GM18505 (cell line): Measurements from ENCODE around the gene SUCO.
"Not testable (repeated sequence)": the region's sequence is repeated elsewhere in the genome, so short reads cannot be mapped to it uniquely, and the experiment has no call there.

Experiments used
- ATAC-seq: cut with Tn5 transposase; IDR thresholded peaks from one replicate; pipeline ENCODE4 v1.9.1; 2021; ENCODE audit not compliant: unreplicated experiment
- POLR2A ChIP-seq: IDR thresholded peaks from 4 replicates; pipeline ENCODE4 v1.6.1; 2011; ENCODE audit warnings: borderline replicate concordance; ENCODE audit not compliant: insufficient read depth, insufficient read length; ENCODE audit errors: extremely low read depth

Gene SUCO

DNA sequence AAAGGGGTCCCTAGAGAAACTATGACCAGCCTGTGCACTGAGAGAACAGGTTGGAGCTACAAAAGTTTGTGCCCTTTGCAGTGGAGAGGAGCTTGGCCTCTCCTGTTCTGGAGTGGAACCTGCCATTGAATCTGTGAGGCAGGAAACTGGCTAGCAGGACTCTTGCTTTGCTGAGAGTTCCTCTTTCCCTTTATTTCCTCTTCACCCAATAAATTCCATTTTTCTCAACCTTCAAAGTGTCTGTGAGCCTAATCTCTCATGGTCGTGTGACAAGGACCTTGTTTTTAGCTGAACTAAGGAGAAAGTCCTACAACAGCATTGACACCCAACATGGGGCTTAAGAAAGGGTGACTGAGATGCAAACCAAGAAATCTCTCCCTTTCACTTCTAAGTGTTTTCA is 83.2 kb downstream of the SUCO start:
- ATAC-seq, result no peak
- no peak for TF ChIP-seq POLR2A

DNA sequence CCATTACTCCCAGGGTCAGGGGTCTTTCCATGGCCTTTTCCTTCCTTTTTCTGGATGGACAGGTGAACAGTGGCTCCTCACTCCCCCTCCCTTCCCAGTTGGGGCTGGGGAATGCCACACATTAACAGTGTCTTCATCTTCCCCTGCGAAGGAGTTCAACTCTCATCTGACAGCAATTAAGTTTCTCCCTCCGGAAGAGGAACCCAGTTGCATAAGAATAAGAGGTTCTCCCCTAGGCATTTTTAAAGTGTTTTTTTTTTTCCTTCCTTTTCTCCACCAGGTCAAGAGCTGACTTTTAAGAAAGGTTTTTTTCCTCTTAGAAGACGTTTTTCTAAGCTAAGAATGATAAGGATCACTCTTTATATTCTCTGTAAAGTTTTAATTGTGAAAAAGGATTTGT is 83.7 kb downstream of the SUCO start:
- TF ChIP-seq POLR2A, result no peak
- ATAC-seq, result no peak

DNA sequence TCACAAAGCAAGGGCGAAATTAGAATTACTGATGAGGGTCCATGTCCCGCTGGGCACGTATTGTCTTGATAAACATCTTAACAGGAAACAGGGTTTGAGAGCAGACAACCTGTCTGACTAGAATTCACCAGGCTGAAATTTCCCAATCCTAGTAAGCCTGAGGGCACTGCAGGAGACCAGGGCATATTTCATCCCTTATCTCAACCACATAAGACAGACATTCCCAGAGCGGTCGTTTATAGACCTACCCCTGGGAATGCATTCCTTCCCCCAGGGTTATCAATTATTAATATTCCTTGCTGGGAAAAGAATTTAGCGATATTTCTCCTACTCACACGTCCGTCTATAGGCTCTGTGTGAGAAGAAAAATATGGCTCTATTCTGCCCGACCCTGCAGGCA is 87.7 kb downstream of the SUCO start:
- ATAC-seq, result not testable (repeated sequence)

DNA sequence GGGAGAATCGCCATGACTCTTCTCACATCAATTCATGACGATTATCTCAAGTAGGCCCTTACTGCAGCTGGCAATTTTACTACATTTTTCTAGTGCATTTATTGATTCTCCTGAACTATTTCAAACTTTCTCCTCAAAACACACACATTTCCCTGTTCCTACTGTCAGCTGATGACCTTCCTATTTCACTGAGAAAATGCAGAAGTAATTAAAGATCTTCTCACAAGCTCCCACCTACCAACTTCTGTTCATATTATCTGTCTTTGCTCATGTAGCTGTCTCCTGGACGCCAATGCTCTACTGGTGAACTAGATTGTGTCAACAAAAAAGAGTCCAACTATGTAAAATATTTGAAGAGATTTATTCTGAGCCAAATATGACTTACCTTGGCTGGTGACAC is 89.6 kb downstream of the SUCO start:
- no peak for ATAC-seq
- TF ChIP-seq POLR2A, result no peak

DNA sequence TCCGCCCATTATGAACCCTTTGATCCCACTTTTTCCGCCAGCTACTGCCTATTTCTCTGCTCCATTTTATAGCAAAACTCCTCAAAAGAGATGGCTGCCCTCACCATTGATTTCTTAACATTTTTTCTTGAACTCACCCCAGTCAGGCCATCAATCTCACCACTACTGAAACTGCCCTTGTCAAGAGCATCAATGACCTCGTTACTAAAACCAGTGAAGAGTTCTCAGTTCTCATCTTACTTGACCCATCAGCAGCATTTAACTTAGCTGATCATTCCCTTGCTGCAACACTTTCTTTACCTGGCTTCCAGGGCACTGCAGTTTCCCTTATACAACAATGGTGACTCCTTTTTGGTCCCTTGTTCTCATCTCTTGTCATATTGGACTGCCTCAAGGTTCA is 90.8 kb downstream of the SUCO start:
- ATAC-seq, result no peak
- TF ChIP-seq POLR2A, result no peak

DNA sequence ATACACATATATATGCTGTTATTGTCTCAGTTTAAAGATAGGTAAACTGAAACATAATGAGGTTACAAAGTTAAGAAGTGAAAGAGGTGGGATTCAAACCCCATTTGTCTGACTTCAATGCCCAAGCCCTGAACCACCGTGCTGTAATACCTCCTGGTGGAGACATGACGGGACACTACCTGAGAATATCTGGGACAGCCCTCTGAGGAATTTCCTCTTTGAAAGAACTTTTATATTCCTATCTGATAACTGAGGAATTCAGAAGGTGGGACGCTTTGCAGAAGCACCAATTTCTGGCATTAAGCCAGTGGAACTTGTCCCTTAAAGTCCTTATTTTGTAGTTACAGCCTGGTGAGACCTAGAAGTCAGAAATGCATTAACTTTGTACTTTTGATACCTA is 93.9 kb downstream of the SUCO start:
- no peak for TF ChIP-seq POLR2A
- ATAC-seq, result no peak

DNA sequence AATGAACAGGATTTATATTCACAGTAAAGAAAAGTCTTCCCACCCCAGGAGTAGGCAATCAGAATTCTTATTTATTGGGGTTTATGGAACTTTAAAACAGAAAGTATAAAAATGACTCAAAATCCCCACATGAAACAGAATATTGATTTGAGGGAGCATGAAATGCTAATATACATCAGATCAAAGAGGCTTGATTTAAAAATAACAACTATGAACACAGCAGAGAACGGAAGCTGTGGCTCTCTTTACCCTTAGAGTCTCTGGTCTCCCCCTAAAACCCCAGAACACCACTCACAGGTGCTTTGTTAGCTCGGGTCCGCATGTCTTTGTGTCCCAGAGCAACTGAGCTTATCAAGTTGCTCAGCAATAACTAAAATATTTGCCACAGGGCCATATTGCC is 94.8 kb downstream of the SUCO start:
- TF ChIP-seq POLR2A, result no peak
- no peak for ATAC-seq

DNA sequence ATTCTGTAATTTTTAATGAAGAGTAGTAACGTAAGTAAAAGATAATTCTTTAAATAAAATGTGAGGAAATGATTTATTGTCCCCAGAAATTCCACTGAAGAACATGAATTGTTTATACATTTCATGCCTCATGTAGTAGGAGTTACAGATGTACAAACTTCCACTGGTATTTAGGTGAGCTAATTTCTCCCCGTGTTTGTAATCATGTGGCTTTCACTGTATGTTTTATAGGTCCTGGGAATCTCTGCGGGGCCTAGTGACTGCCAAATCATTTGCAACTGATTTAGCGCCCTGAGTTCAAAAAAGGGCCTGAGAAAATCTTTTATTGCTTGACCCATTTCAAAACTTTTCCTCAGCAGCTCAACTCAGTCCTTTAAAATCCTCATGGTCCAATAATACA is 95.5 kb downstream of the SUCO start:
- TF ChIP-seq POLR2A, result no peak
- no peak for ATAC-seq

DNA sequence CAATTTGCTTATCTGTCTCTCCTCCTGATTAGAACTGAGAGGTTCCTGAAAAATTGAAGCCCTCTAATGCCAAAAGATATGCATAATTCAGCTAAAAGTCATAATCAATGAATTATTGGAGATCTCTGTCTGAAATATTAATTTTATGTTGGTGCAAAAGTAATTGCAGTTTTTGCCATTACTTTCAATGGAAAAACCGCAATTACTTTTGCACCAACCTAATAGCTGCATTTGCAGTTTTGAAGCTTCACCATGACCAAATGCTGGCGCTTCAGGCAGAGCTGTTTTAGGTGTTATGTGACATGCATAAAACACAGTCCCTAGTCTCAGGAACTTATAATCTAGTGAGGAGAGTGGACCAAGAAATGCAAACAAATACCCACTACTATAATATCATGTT is 96.2 kb downstream of the SUCO start:
- TF ChIP-seq POLR2A, result no peak

DNA sequence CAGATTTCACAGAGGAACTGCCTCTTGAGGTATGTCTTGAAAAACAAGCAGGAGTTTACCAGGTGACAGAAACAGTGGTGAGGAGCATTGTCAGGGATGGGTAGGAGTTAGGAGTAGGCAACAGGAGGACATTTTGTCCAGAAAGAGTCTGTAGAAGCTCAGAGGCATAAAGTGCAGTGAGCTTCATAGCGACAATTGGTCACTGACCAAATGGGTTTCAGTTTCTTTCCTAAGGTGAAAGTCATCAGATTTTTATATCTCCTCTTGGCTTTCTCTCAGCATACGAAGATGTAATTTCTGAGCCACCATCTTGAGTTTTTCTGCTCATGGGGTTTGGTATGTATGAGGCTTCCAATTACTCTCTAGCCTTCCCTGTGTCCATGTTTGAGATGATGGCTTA is 96.7 kb downstream of the SUCO start:
- no peak for TF ChIP-seq POLR2A
- no peak for ATAC-seq

More for the DNA sequence above, 96.2 kb downstream of the SUCO start:
- no peak for ATAC-seq

DNA sequence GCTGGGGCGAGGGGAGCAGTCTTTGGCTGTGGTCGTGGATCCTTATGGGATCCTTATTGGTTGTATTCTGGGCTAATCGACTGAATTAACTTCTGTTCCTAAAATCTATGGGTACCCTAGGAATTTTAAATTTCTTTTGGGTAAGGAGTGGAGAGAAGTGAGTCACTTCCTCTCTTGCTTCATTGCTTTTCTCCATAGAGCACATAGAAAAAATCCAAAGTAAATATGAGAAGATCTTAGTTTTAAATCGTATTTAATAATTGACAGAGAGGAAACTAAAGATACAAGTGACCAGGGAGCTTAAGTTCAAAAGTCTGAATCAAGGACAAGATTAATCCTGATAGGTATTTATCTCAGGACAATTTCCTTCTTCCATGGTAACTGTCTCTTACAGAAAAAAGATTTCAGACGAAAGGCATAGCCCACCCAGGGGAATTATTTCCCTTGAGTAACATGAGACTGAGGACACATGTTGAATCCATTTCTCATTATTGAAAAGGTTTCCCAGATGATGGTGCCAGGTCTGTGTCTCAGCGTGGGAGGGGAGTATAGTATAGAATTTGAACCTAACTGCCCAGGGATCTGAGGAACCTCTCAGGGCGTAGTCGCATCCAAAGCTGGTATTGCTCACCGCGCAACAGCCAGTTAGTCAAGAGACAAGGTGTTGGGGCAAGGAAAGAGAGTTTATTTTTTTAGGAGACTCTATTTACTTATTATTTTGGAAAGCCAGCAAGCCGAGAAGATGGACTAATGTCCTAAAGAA is 97.3 kb downstream of the SUCO start:
- no peak for ATAC-seq
- TF ChIP-seq POLR2A, result no peak

DNA sequence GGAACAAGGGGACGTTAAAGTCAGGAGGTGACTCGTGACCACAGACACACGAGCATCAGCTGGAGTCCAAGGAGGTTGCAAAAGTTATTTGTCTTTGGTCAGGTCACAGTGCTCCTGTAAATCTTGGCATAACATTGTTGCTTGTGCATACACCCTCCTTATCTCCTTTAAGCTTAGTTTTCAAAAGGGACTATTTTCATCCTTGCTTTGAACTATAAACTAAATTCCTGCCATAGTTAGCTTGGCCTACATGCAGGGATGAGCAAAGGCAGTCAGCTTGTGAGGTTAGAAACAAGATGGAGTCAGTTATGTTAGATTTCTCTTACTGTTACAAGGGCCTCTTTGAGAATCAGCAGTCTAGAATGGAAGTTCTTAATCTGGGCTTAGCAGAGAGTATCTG is 97.9 kb downstream of the SUCO start:
- TF ChIP-seq POLR2A, result no peak
- no peak for ATAC-seq

DNA sequence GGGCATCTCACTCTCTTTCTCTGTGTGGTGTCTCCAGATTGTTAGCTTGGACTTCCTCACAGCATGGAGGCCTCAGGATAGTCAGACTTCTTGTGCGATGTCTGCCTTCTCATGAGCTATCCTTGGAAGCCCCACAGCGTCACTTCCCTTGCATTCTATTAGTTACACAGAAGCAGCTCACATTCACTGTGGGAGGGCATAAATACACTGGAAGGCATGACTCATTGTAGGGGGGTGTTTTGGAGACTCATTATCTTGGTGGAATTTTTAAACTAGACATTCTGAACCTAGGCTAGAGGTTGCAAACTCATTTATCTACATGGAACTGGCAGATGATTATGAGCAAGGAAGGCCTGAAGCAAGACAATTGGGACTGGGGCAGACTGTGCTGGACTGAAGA is 104.6 kb downstream of the SUCO start:
- ATAC-seq, result no peak
- TF ChIP-seq POLR2A, result no peak

DNA sequence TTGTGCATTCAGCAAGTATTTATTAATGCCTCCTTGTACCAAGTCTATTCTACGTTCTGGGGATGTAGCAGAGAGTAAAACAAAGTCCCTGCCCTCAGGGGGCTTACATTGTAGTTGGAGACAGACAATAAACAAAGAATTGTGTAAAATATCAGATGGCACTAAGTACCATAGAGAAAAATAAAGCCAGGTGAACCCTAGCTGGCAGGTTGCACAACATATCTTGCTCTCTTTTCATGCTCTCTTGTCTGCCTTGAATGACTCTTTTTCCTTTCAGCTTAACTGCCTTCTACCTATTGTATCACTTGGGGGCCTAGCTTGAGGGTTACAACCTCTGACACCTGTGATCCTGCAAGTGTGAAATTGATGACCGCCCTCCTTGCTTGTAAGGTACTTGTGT is 105.3 kb downstream of the SUCO start:
- no peak for TF ChIP-seq POLR2A
- ATAC-seq, result no peak
